K562 (cell line): ENCODE measurements around the gene ZFR2. TPM values are rescaled to one million over a fixed set of nuclear protein-coding genes. Genes with fewer than 3 reads are reported as not detected.

Source experiments
- ATAC-seq: fragments of 200-7000 bp; cut with Tn5 transposase; 3 replicates; pipeline ENCODE4 v1.9.1; 2020; ENCODE audit warnings: moderate library complexity
- BruUV-seq: library from RNA; stranded (reverse); fragments of 400-500 nt; replicated peaks from 2 replicates; lab custom pipeline; 2021; lab: Mats Ljungman, UMichigan
- CTCF ChIA-PET: fragments of 300-600 bp; formaldehyde crosslinking; extraction: SDS; loops from one replicate; lab custom pipeline; 2021; ENCODE audit warnings: low intra/inter-chr PET ratio; lab: Yijun Ruan, JAX
- POLR2A ChIA-PET: fragments of 300-600, 350-650 bp; sonication (Branson Sonifier 250); formaldehyde crosslinking; extraction: SDS; loops from one replicate; lab custom pipeline; 2021; ENCODE audit warnings: antibody characterized with exemption, inconsistent platforms; lab: Yijun Ruan, JAX
- DNase-seq, 4 experiments: peaks; one replicate each; pipeline versions ENCODE4 v3.0.0 to v3.0.0-alpha.2; 2011 to 2018; ENCODE audit warnings: low spot score in 3 of 4, mixed read lengths in 3 of 4; ENCODE audit errors: extremely low read depth in 1 of 4
- FAIRE-seq: peaks from 2 replicates; lab custom pipeline; 2011; peaks lifted over from hg19 to GRCh38; lab: Jason Lieb, UNC
- H2AFZ ChIP-seq: 2 replicates; pipeline ENCODE4 v1.6.0; 2011; ENCODE audit warnings: low read depth, low read length, control low read depth, inconsistent platforms
- H3K27ac ChIP-seq: fragments of 200-600 bp; 3 replicates; pipeline ENCODE4 v1.8.0; 2011; ENCODE audit warnings: low read depth, mild to moderate bottlenecking, control low read depth, inconsistent platforms, low read length, moderate library complexity, mixed read lengths; ENCODE audit errors: extremely low read depth
- H3K27me3 ChIP-seq, 2 experiments: fragments of 300-600 bp in 1 of 2; 2 replicates in 1 of 2; 3 replicates in 1 of 2; pipeline versions ENCODE4 v1.6.0 to v1.8.0; 2011; ENCODE audit warnings: inconsistent platforms in 2 of 2, low read length in 2 of 2, mild to moderate bottlenecking in 1 of 2, mixed read lengths in 1 of 2, moderate library complexity in 1 of 2; ENCODE audit not compliant: control insufficient read depth in 2 of 2, insufficient read depth in 2 of 2
- H3K36me3 ChIP-seq: fragments of 300-600 bp; 3 replicates; pipeline ENCODE4 v1.8.0; 2011; ENCODE audit warnings: mild to moderate bottlenecking, low read length, inconsistent platforms; ENCODE audit not compliant: control insufficient read depth, insufficient read depth
- H3K4me1 ChIP-seq, 2 experiments: fragments of 200-600 bp in 1 of 2; replicated peaks in 1 of 2; 2 replicates in 1 of 2; 3 replicates in 1 of 2; pipeline versions ENCODE4 v1.5.1 to v1.8.0; 2011; ENCODE audit warnings: inconsistent platforms in 2 of 2, low read length in 2 of 2, mild to moderate bottlenecking in 1 of 2, mixed read lengths in 1 of 2, moderate library complexity in 1 of 2; ENCODE audit not compliant: control insufficient read depth in 2 of 2, insufficient read depth in 2 of 2
- H3K4me2 ChIP-seq: 2 replicates; pipeline ENCODE4 v1.6.1; 2011; ENCODE audit warnings: low read length, control low read depth, inconsistent platforms, mixed read lengths; ENCODE audit not compliant: insufficient read depth
- H3K4me3 ChIP-seq: fragments of 200-600 bp; sonication (generic), shearing (Covaris generic); 2 replicates; pipeline ENCODE4 v1.5.1; 2016; ENCODE audit warnings: control low read depth, inconsistent platforms
- H3K79me2 ChIP-seq: fragments of 200-600 bp; 3 replicates; pipeline ENCODE4 v1.8.0; 2011; ENCODE audit warnings: low read length, inconsistent platforms; ENCODE audit not compliant: control insufficient read depth, insufficient read depth
- H3K9ac ChIP-seq, 2 experiments: 2 replicates each; pipeline versions ENCODE4 v1.6.0 to v1.6.1; 2011; ENCODE audit warnings: low read depth in 2 of 2, low read length in 2 of 2, control low read depth in 1 of 2, inconsistent platforms in 1 of 2, mild to moderate bottlenecking in 1 of 2, mixed read lengths in 1 of 2; ENCODE audit not compliant: insufficient read depth in 1 of 2
- H3K9me1 ChIP-seq: one replicate; pipeline ENCODE4 v1.6.0; 2011; ENCODE audit warnings: inconsistent platforms, mild to moderate bottlenecking, low read length, moderate library complexity; ENCODE audit not compliant: control insufficient read depth, insufficient read depth
- H3K9me3 ChIP-seq: replicated peaks from 2 replicates; pipeline ENCODE4 v1.5.1; 2011; ENCODE audit warnings: low read depth, low read length, inconsistent platforms; ENCODE audit not compliant: control insufficient read depth, insufficient read depth
- H4K20me1 ChIP-seq: replicated peaks from 2 replicates; pipeline ENCODE4 v1.6.1; 2011; ENCODE audit warnings: low read length, inconsistent platforms, mixed read lengths; ENCODE audit not compliant: control insufficient read depth, insufficient read depth
- BCOR ChIP-seq: fragments of 450-650 bp; IDR thresholded peaks from 2 replicates; pipeline ENCODE4 v1.6.1; 2016
- CBX2 ChIP-seq: fragments of 200-600 bp; sonication (generic); IDR thresholded peaks from one replicate; pipeline ENCODE4 v1.6.1; 2012; ENCODE audit warnings: mild to moderate bottlenecking, low read length, inconsistent platforms; ENCODE audit not compliant: insufficient read depth, poor library complexity, severe bottlenecking
- E2F4 ChIP-seq: sonication (generic); formaldehyde crosslinking; IDR thresholded peaks from 2 replicates; pipeline ENCODE4 v1.8.0; 2022; ENCODE audit warnings: mild to moderate bottlenecking, low read depth, missing genetic modification reagents
- HNRNPUL1 ChIP-seq: fragments of 200-400 bp; formaldehyde crosslinking; IDR thresholded peaks from 2 replicates; pipeline ENCODE4 v1.6.1; 2017; ENCODE audit warnings: low read length
- STAT5A ChIP-seq: IDR thresholded peaks from 2 replicates; pipeline ENCODE4 v1.6.1; 2012; ENCODE audit warnings: low read length, inconsistent platforms, borderline replicate concordance
- TCF7L2 ChIP-seq: fragments of 150-350 bp; IDR thresholded peaks from 2 replicates; pipeline ENCODE4 v1.6.1; 2016; ENCODE audit warnings: low read depth, mild to moderate bottlenecking, low read length, moderate library complexity
- ZBTB1 ChIP-seq: sonication (generic); formaldehyde crosslinking; IDR thresholded peaks from 2 replicates; pipeline ENCODE4 v1.8.1; 2023; ENCODE audit warnings: missing genetic modification reagents, low read depth, mild to moderate bottlenecking, borderline replicate concordance
- WGBS: fragments of 100-300 bp; shearing (Covaris generic); methylation state at CpG from one replicate; pipeline ENCODE4 v1.1.6; 2016; ENCODE audit warnings: low coverage, mixed read lengths; ENCODE audit not compliant: insufficient coverage; ENCODE audit errors: missing lambda C conversion rate; 5-methylcytosine and 5-hydroxymethylcytosine counted together
- in situ Hi-C: fragments of 300-500 bp; cut with MboI; formaldehyde crosslinking; loops from 4 replicates; pipeline ENCODE4 v1.15.0; 2018; ENCODE audit warnings: inconsistent platforms, mixed read lengths
- intact Hi-C: fragments of 100-400 bp; cut with micrococcal nuclease; formaldehyde crosslinking; loops from 2 replicates; pipeline ENCODE4 v1.14.2; 2022
- polyA plus RNA-seq, 8 experiments: library from polyadenylated mRNA; depleted of rRNA in 4 of 8; stranded (reverse) in 5 of 8; unstranded in 3 of 8; fragments of >200 nt; fragmentation: Nextera tagmentation in 2 of 8; fragmentation: Illumina TruSeq in 1 of 8; extraction: Ambion mirVana in 2 of 8; extraction: Trizol in 1 of 8; gene quantifications; 2 replicates each; pipeline versions ENCODE4 v1.2.1 to v1.2.3, GENCODE V29; 2011 to 2014; ENCODE audit warnings: inconsistent platforms in 1 of 8, missing spikeins in 1 of 8
- total RNA-seq, 7 experiments: library from RNA; depleted of rRNA in 6 of 7; stranded (reverse); fragments of >200 nt in 6 of 7; fragmentation: Illumina TruSeq in 2 of 7; extraction: Trizol in 2 of 7; gene quantifications; 2 replicates each; pipeline versions ENCODE4 v1.2.1 to v1.2.3, GENCODE V29; 2011 to 2021; ENCODE audit warnings: low replicate concordance in 1 of 7
- TF ChIP-seq, protein P1 (sequence below): sonication (generic); formaldehyde crosslinking; IDR thresholded peaks from 2 replicates; pipeline ENCODE4 v1.8.1; 2023; ENCODE audit warnings: mild to moderate bottlenecking, missing genetic modification reagents

Gene ZFR2
- total and polyA plus RNA-seq, 9 of the 15 experiments (the other 6 are each of a cell fraction or from before 2014, with no cell fraction given): 0.03 to 0.59 (median 0.07) TPM; not detected in 6

GRCh38 chr19:3767050-3767449 lies 101.8 kb downstream of the ZFR2 start:
- CTCF ChIA-PET: no interaction called here
- WGBS: 94% methylated on average over 20 of the region's 23 CpGs
- no peaks in the 10 kb centered on the region for H3K9me1 ChIP-seq
- in situ Hi-C loops: no loop called here
- H3K27ac ChIP-seq: no peak overlapping the region
- peaks cover 6% of the 10 kb centered on the region for H3K79me2 ChIP-seq
- TF ChIP-seq E2F4 (CRISPR knock-in tag): no peak
- TF ChIP-seq TCF7L2: no peak
- TF ChIP-seq, all 486 proteins: peak for 0
- Histone ChIP-seq H3K9me3 (no peaks in the 10 kb centered on the region), H2AFZ (no peak overlapping the region), H3K4me3 (no peak overlapping the region), H3K4me1 (peaks cover 3 to 44% of the 10 kb centered on the region in 2 experiments; a peak in 2 of 5 replicates), H3K36me3 (peaks cover 28% of the 10 kb centered on the region; the same call in 2 of the 3 replicates), H3K9ac (no peak overlapping the region), H3K27me3 (no peaks in the 10 kb centered on the region), H3K4me2 (no peak overlapping the region), H4K20me1 (no peaks in the 10 kb centered on the region)
- ATAC-seq (no peak), FAIRE-seq (no peak), DNase-seq (no peak)
- POLR2A ChIA-PET: no interaction called here
- no TSS peak for BruUV-seq
- intact Hi-C loops: no loop called here

- Histone ChIP-seq H3K79me2 (peaks cover 6% of the 10 kb centered on the region), H3K27ac (no peak overlapping the region), H3K4me3 (no peak overlapping the region), H3K27me3 (no peaks in the 10 kb centered on the region), H4K20me1 (no peaks in the 10 kb centered on the region), H3K9me3 (no peaks in the 10 kb centered on the region), H3K4me1 (peaks cover 3 to 43% of the 10 kb centered on the region in 2 experiments; a peak in 2 of 5 replicates), H3K4me2 (no peak overlapping the region), H2AFZ (no peak overlapping the region), H3K9me1 (no peaks in the 10 kb centered on the region), H3K36me3 (peaks cover 28% of the 10 kb centered on the region; the same call in 2 of the 3 replicates), H3K9ac (no peak overlapping the region)
- no TSS peak for BruUV-seq
- no peak for TF ChIP-seq CBX2
- 0 out of 2 replicates have a peak, but pooled peaks have one; percentile 16 for TF ChIP-seq BCOR
- TF ChIP-seq, protein P1, sequence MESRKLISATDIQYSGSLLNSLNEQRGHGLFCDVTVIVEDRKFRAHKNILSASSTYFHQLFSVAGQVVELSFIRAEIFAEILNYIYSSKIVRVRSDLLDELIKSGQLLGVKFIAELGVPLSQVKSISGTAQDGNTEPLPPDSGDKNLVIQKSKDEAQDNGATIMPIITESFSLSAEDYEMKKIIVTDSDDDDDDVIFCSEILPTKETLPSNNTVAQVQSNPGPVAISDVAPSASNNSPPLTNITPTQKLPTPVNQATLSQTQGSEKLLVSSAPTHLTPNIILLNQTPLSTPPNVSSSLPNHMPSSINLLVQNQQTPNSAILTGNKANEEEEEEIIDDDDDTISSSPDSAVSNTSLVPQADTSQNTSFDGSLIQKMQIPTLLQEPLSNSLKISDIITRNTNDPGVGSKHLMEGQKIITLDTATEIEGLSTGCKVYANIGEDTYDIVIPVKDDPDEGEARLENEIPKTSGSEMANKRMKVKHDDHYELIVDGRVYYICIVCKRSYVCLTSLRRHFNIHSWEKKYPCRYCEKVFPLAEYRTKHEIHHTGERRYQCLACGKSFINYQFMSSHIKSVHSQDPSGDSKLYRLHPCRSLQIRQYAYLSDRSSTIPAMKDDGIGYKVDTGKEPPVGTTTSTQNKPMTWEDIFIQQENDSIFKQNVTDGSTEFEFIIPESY (CRISPR knock-in tag): 0 out of 2 replicates have a peak, but pooled peaks have one; percentile 9
- no peak for TF ChIP-seq ZBTB1 (CRISPR knock-in tag)
- no peak for TF ChIP-seq HNRNPUL1
- no peak for TF ChIP-seq STAT5A
- 78% methylated on average over 6 of the region's 7 CpGs for WGBS
- FAIRE-seq: no peak
- no peak for DNase-seq
- intact Hi-C loops (no loop called here), in situ Hi-C loops (no loop called here)
- POLR2A ChIA-PET: no interaction called here
- CTCF ChIA-PET: no interaction called here
- ATAC-seq: no peak
Measured at GRCh38 chr19:3766520-3766919, 102.3 kb downstream of the ZFR2 start.
